ENCODE data around the gene APOBR. TPM values are rescaled to one million over a fixed set of nuclear protein-coding genes. Genes with fewer than 3 reads are reported as not detected.
"Not testable (repeated sequence)": the region's sequence is repeated elsewhere in the genome, so short reads cannot be mapped to it uniquely, and the experiment has no call there.

Gene APOBR
- total RNA-seq, 2 donors from 2014 or later = 49.8 to 96.0 TPM

DNA sequence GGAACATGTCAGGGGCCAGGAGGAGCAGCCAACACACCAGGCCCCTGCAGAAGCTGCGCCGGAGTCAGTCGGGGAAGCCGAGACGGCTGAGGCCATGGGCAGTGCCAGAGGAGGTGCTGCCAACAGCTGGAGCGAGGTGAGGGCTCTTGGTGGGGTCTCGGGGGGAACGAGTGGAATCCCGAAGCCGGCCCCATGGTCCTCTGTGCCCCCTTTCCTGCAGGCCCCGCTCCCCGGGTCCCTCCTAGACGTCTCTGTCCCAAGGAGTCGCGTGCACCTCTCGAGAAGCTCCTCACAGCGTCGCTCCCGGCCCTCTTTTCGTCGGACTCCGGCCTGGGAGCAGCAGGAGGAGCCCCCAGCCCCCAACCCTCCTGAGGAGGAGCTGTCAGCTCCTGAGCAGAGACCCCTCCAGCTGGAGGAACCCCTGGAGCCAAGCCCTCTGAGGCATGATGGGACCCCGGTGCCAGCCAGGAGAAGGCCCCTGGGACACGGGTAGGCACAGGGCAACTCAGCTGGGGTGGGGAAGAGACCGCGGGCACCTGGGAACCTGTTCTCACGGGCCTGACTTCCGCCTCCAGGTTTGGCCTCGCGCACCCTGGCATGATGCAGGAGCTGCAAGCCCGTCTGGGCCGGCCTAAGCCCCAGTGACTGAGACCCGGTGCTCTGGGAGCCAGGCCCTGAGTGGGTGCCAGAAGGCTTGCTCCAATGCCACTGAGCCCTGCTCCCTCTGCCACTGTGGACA is 3.6 kb downstream of the APOBR start:
- intact Hi-C loops (cut with DNase I, micrococcal nuclease) = no loop called here
- ATAC-seq = no peak
- no peak for DNase-seq

- intact Hi-C loops (cut with DNase I, micrococcal nuclease) = no loop called here
- ATAC-seq (no peak), DNase-seq (no peak)
Measured at GRCh38 chr16:28498666-28499381, 4.4 kb downstream of the APOBR start.

- DNase-seq = no peak
- intact Hi-C loops (cut with DNase I, micrococcal nuclease) = no loop called here
- no peak for ATAC-seq
Measured at GRCh38 chr16:28499854-28500253, 5.4 kb downstream of the APOBR start.

DNA sequence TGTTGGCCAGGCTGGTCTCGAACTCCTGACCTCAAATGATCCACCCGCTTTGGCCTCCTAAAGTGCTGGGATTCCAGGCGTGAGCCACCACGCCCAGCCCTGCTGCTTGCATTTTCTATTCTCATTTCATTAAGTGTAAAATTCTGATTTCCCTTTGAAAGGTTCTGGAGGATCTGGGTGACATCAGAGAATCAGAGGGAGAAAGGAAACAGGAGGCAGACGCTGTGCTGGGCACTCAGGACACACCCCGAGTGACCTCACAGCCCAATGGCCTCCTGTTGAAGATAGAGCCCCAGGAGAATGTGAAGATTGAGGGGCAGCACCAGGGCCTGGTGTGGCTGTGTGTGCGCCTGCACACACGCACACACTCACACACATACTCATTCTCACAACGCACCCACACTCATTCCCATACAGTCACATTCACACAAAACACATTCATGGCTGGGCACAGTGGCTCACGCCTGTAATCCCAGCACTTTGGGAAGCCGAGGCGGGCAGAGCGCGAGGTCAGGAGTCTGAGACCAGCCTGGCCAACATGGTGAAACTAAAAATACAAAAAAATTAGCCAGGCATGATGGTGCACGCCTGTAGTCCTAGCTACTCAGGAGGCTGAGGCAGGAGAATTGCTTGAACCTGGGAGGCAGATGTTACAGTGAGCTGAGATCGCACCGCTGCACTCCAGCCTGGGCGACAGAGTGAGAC is 6.2 kb downstream of the APOBR start:
- ATAC-seq; intact Hi-C loops (cut with DNase I, micrococcal nuclease): not testable (repeated sequence)

DNA sequence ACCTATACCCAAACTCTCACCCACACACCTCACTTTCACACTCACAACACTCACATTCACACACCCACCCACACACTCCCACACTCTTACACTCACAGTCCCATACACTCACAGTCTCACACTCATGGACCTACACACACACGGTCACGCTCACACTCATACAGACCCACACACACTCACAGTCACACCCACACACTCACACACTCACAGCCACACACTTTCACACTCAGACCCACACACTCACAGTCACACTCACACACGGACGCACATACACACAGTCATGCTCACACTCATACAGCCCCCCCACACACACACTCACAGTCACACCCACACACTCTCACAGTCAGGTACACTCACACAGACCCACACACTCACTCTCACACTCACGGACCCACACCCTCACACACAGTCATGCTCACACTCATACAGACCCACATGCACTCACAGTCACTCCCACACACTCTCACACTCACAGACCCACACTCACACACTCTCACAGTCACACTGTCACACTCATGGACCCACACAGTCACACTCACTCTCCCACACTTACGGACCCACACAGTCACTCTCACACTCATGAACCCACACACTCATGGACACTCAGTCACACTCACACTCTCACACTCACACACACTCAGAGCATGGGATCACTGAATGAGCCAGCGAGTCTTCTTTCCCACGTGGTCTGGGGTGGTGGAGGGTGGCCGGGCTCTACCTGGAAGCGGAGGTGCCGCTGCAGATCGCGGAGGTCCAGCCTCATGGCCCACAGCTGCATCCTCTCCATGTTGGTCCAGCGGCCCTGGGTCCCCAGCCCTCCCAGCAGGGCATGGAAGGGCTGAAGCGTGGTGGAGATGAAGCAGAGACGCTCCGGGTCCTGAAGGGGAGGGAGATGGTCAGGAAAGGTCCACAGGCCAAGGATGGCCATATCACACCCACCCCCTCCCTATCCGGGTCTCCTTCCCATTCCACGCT is 7.1 kb downstream of the APOBR start:
- intact Hi-C loops (cut with DNase I, micrococcal nuclease) = no loop called here
- no peak for ATAC-seq
- DNase-seq = no peak

More for the DNA sequence above, 6.2 kb downstream of the APOBR start:
- not testable (repeated sequence) for DNase-seq

- intact Hi-C loops (cut with DNase I, micrococcal nuclease) = no loop called here
- DNase-seq (no peak), ATAC-seq (no peak)
Measured at GRCh38 chr16:28502290-28502689, 7.8 kb downstream of the APOBR start.

- DNase-seq = no peak
Measured at GRCh38 chr16:28503470-28504259, 9.2 kb downstream of the APOBR start.

GRCh38 chr16:28504707-28505404 is 10.4 kb downstream of the APOBR start:
- intact Hi-C loops (cut with DNase I, micrococcal nuclease) = no loop called here
- DNase-seq = no peak
- peak; percentile 42 for ATAC-seq

More at GRCh38 chr16:28503470-28504259, 9.2 kb downstream of the APOBR start:
- intact Hi-C loops (cut with DNase I, micrococcal nuclease) = no loop called here
- no peak for ATAC-seq

DNA sequence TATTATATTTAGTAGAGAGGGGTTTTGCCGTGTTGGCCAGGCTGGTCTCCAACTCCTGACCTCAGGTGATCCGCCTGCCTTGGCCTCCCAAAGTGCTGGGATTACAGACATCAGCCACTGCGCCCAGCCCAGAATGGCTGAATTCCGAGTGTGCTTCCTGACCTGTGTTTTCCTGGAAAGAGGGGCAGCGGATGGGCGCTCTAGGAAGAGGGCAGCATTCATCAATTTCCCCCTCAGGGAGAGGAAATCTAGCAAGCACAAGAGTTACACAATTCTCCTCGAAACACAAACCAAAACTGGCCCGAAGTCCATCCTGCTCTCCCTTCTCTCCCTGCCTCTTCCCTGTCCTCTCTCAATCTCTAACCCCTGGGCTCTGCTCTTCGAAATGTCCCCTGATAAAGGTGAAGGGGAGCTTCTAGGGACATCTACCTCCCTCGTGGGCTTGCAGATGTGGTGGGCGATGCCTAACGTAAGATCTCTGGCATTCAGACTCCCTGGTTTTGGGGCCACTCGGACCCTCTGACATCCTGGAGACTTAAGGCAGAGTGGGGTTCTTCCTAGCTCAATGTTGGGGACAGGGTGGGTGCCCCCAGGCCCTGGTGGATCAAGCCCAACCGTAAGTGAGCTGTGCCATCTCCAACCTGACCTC is 11.2 kb downstream of the APOBR start:
- ATAC-seq = no peak

DNA sequence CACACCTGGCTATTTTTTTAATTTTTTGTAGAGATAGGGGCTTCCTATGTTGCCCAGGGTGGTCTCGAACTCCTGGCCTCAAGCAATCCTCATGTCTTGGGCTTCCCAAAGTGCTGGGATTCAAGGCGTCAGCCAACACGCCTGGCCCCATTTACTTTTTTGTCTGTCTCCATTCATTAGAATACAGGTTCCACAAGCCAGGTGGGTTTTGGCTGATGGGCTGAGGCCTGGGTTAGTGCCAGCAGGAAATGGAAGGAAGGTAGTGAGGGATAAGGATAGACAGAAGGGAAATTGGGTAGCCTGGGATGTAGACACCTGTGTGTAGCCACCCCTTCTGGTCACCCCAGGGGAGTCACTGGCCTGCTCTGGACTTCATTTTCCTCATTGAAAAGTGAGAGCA is 16.6 kb downstream of the APOBR start:
- ATAC-seq = no peak
- intact Hi-C loops (cut with DNase I, micrococcal nuclease) = no loop called here

More for the DNA sequence above, 11.2 kb downstream of the APOBR start:
- no peak for DNase-seq
- intact Hi-C loops (cut with DNase I, micrococcal nuclease) = no loop called here

GRCh38 chr16:28511801-28512789 is 17.7 kb downstream of the APOBR start:
- no peak for DNase-seq
- intact Hi-C loops (cut with DNase I, micrococcal nuclease) = no loop called here
- peak; percentile 50 for ATAC-seq

More for the DNA sequence above, 16.6 kb downstream of the APOBR start:
- DNase-seq = no peak

DNA sequence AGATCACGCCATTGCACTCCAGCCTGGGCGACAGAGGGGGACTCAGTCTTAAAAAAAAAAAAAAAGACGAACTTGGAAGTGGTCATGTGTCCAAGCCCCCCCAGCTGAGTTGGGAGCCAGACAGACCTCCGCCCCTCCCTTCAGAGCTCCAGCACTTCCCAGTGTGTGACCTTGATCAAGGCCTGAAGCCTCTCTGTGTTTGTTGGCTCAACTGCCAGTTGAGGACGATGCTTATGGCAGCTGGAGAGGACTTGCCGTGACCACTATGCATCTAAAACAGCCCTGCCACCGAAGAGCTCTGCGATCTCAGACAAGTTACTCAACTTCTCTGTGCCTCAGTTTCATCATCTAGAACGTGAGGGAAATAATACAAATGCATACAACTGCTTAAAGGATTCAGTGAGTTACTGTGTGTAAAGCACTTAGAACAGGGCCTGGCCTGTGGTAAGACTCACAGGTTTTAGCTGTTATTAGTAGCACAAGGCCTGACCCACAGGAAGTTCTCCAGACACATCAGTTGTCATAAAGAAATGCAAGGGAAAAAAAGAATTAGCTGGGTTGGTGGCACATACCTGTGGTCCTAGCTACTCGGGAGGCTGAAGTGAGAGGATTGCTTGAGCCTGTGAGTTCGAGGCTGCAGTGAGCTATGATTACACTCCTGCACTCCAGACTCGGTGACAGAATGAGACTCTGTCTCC is 19.2 kb downstream of the APOBR start:
- intact Hi-C loops (cut with DNase I, micrococcal nuclease) = no loop called here
- ATAC-seq (no peak), DNase-seq (no peak)

DNA sequence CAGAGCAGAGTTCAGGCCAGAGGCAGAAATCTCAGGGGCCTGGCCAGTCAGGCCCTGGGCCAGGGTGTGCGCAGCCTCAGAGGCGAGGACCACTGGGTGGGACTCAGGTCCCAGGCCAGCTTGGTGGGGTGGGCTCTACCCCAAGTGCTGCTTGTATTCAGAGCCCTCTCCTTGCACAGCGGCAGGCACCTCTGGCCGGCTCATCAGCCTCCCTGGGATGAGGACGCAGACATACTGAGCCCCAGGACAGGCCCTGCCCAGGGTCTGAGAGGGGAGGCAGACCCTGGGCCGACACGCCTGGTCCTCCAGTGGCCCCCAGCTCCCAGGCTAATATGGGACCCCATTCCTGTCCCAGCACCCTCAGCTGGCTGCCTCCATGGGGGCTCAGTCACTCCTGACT is 19.8 kb downstream of the APOBR start:
- ATAC-seq = no peak
- intact Hi-C loops (cut with DNase I, micrococcal nuclease) = no loop called here

GRCh38 chr16:28520672-28521071 is 26.2 kb downstream of the APOBR start:
- DNase-seq (no peak), ATAC-seq (no peak)
- intact Hi-C loops (cut with DNase I, micrococcal nuclease) = no loop called here

More for the DNA sequence above, 19.8 kb downstream of the APOBR start:
- no peak for DNase-seq

DNA sequence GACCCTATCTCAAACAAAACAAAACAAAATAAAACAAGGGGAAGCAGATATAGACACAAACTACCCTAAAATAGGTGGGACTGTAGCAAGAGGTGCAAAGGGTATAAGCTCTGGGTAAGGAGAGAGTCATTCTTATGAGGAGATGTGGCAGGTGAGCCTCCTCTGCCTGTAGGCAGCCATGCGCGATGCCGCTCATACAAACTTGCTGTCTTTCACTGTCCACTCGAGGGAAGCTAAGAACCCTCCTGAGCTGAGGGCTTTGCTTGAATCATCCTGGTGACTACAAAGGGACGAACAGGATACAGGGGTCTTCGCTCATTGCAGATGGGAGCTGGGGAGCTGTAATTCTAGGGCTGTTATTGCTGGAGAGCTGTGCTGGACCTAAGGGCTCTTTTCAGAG is 27.0 kb downstream of the APOBR start:
- no peak for DNase-seq
- ATAC-seq = no peak
- intact Hi-C loops (cut with DNase I, micrococcal nuclease) = no loop called here

Measured in left colon (tissue), 2 donors.